HG03064 (cell line): ENCODE results near the gene VAPA.

Experiments
- ATAC-seq: cut with Tn5 transposase; IDR thresholded peaks from one replicate; pipeline ENCODE4 v1.9.1; 2021; ENCODE audit warnings: low read depth; ENCODE audit not compliant: unreplicated experiment

Gene VAPA

GRCh38 chr18:9994701-9995235 is 81.0 kb downstream of the VAPA start:
- ATAC-seq = no peak

- no peak for ATAC-seq
Observed at GRCh38 chr18:9995631-9996030, 81.8 kb downstream of the VAPA start.

GRCh38 chr18:9996094-9996493 is 82.3 kb downstream of the VAPA start:
- ATAC-seq = no peak

GRCh38 chr18:9997711-9998110 is 83.9 kb downstream of the VAPA start:
- no peak for ATAC-seq

- ATAC-seq = no peak
Observed at GRCh38 chr18:9998330-9998729, 84.5 kb downstream of the VAPA start.

GRCh38 chr18:10002280-10002679 is 88.5 kb downstream of the VAPA start:
- ATAC-seq = no peak

GRCh38 chr18:10003281-10003680 is 89.5 kb downstream of the VAPA start:
- ATAC-seq = no peak

GRCh38 chr18:10003866-10004265 is 90.0 kb downstream of the VAPA start:
- no peak for ATAC-seq

GRCh38 chr18:10006311-10006893 is 92.6 kb downstream of the VAPA start:
- ATAC-seq = no peak

- no peak for ATAC-seq
Observed at GRCh38 chr18:10008006-10008647, 94.3 kb downstream of the VAPA start.
